HG03135 (cell line): ENCODE results near the gene ANKLE2.
"Not testable (repeated sequence)": the region's sequence is repeated elsewhere in the genome, so short reads cannot be mapped to it uniquely, and the experiment has no call there.

Source experiments
- ATAC-seq: cut with Tn5 transposase; IDR thresholded peaks from one replicate; pipeline ENCODE4 v1.9.1; 2021; ENCODE audit warnings: mild to moderate bottlenecking, moderate library complexity; ENCODE audit not compliant: unreplicated experiment

The ANKLE2 gene

GRCh38 chr12:132761032-132761920, at the start of gene ANKLE2:
Gene ANKLE2, minus strand, starts transcription at chr12:132761832. Its CDS starts 34 bp downstream, at chr12:132761798.
- ATAC-seq = peak; percentile 39

GRCh38 chr12:132809391-132809790, 47.8 kb upstream of the ANKLE2 start:
- ATAC-seq = not testable (repeated sequence)

GRCh38 chr12:132807295-132808092, 45.9 kb upstream of the ANKLE2 start:
- no peak for ATAC-seq

- ATAC-seq = no peak
These were observed 45.2 kb upstream of the ANKLE2 start for GRCh38 chr12:132806857-132807256.

- no peak for ATAC-seq
These were observed 42.8 kb upstream of the ANKLE2 start for GRCh38 chr12:132804426-132804861.

- no peak for ATAC-seq
These were observed 42.3 kb upstream of the ANKLE2 start for GRCh38 chr12:132803888-132804287.

- no peak for ATAC-seq
These were observed 41.5 kb upstream of the ANKLE2 start for GRCh38 chr12:132803125-132803524.

GRCh38 chr12:132801741-132802140, 40.1 kb upstream of the ANKLE2 start:
- ATAC-seq = no peak

GRCh38 chr12:132798836-132799235, 37.2 kb upstream of the ANKLE2 start:
- ATAC-seq = no peak

GRCh38 chr12:132797820-132798570, 36.4 kb upstream of the ANKLE2 start:
- no peak for ATAC-seq

- no peak for ATAC-seq
These were observed 34.2 kb upstream of the ANKLE2 start for GRCh38 chr12:132795847-132796246.

GRCh38 chr12:132791940-132792339, 30.3 kb upstream of the ANKLE2 start:
- not testable (repeated sequence) for ATAC-seq

- no peak for ATAC-seq
These were observed 27.5 kb upstream of the ANKLE2 start for GRCh38 chr12:132789099-132789471.

GRCh38 chr12:132788375-132789098, 26.9 kb upstream of the ANKLE2 start:
- ATAC-seq = no peak

- no peak for ATAC-seq
These were observed 26.2 kb upstream of the ANKLE2 start for GRCh38 chr12:132787877-132788276.

GRCh38 chr12:132786192-132786591, 24.6 kb upstream of the ANKLE2 start:
- ATAC-seq = no peak

GRCh38 chr12:132784580-132784979, 22.9 kb upstream of the ANKLE2 start:
- no peak for ATAC-seq

GRCh38 chr12:132783917-132784531, 22.4 kb upstream of the ANKLE2 start:
- ATAC-seq = no peak

- ATAC-seq = no peak
These were observed 20.3 kb upstream of the ANKLE2 start for GRCh38 chr12:132781938-132782337.

- no peak for ATAC-seq
These were observed 18.2 kb upstream of the ANKLE2 start for GRCh38 chr12:132779781-132780353.
